ENCODE results near the gene UGCG. TPM values are rescaled to one million over a fixed set of nuclear protein-coding genes. Genes with fewer than 3 reads are reported as not detected.

The UGCG gene
- total and polyA plus RNA-seq, 2 donors (not counting 1 experiment from before 2014, with no cell fraction given), result 23.9 to 53.5 TPM

GRCh38 chr9:111915425-111915758 is 18.8 kb downstream of the UGCG start:
- ChIA-PET POLR2A (interaction anchor here (1.5 kb wide), 1 partner anchor 18 kb away, joined by 3 read pairs; no protein-coding TSS in a partner anchor), CTCF (interaction anchor here (0.8 to 2.9 kb wide), 7 partner anchors 8 to 159 kb away, joined by 3 to 17 read pairs (median 3); no protein-coding TSS in a partner anchor)
- Histone ChIP-seq H3K4me3 (ENCODE audit: control extremely low read depth in 1 of 5, extremely low read depth in 1 of 5, insufficient read depth in 1 of 5, low read depth in 2 of 5, low read length in 4 of 5) (no peak overlapping the region), H3K27me3 (replicated peaks in 1 of 4; ENCODE audit: control extremely low read depth in 1 of 4, control insufficient read depth in 3 of 4, insufficient read depth in 4 of 4, low read length in 3 of 4) (no peaks in the 10 kb centered on the region), H4K20me1 (ENCODE audit: control insufficient read depth, insufficient read depth, low read length, poor library complexity, severe bottlenecking) (peaks cover 80% of the 10 kb centered on the region), H3K4me2 (replicated peaks; ENCODE audit: low read depth, low read length, poor library complexity, severe bottlenecking) (peak overlapping the region; percentile 36), H3K79me2 (ENCODE audit: control insufficient read depth, insufficient read depth, low read length) (peaks cover 97% of the 10 kb centered on the region), H3K27ac (ENCODE audit: low read length in 2 of 2) (peak overlapping the region in 1 of 2 donors; percentile 28), H2AFZ (ENCODE audit: insufficient read depth, low read depth, low read length, poor library complexity, severe bottlenecking) (no peak overlapping the region), H3K36me3 (replicated peaks in 1 of 2; ENCODE audit: control extremely low read depth in 1 of 2, control insufficient read depth in 1 of 2, extremely low read depth in 1 of 2, insufficient read depth in 2 of 2, low read length in 1 of 2) (peaks cover 6 to 48% of the 10 kb centered on the region in 2 experiments), H3K9ac (ENCODE audit: low read length) (no peak overlapping the region), H3K9me3 (ENCODE audit: control extremely low read depth in 1 of 3, control insufficient read depth in 2 of 3, insufficient read depth in 1 of 3, low read length in 2 of 3) (no peaks in the 10 kb centered on the region), H3K4me1 (ENCODE audit: control insufficient read depth in 2 of 2, insufficient read depth in 2 of 2, low read length in 2 of 2) (peaks cover 61 to 74% of the 10 kb centered on the region in 2 donors)
- H3K9me3 Mint-ChIP-seq (ENCODE audit: insufficient read depth), result no peaks in the 10 kb centered on the region
- WGBS (ENCODE audit: insufficient coverage), result 80% methylated on average over 1 of the region's 3 CpGs
- H3K4me3 Mint-ChIP-seq, result peak overlapping the region; percentile 55
- no peak for DNase-seq
- H3K27ac Mint-ChIP-seq, result peak overlapping the region; percentile 86
- peaks cover 77% of the 10 kb centered on the region for H3K4me1 Mint-ChIP-seq
- H3K27me3 Mint-ChIP-seq, result no peaks in the 10 kb centered on the region
- intact Hi-C loops (cut with micrococcal nuclease), result no loop called here
- TF ChIP-seq CTCF (IDR thresholded peaks at IDR 0.05) (no peak), EZH2 (IDR thresholded peaks at IDR 0.05; ENCODE audit: borderline replicate concordance, insufficient read depth, low read depth, low read length, poor library complexity, severe bottlenecking) (no peak)
- ATAC-seq (ENCODE audit: low read depth), result no peak

- Mint-ChIP-seq H3K27me3 (no peaks in the 10 kb centered on the region), H3K27ac (peak overlapping the region; percentile 86), H3K4me3 (peak overlapping the region; percentile 69), H3K4me1 (peaks cover 72% of the 10 kb centered on the region), H3K9me3 (ENCODE audit: insufficient read depth) (no peaks in the 10 kb centered on the region)
- DNase-seq, result peak; percentile 35
- Histone ChIP-seq H3K9me3 (ENCODE audit: control extremely low read depth in 1 of 3, control insufficient read depth in 2 of 3, insufficient read depth in 1 of 3, low read length in 2 of 3) (no peaks in the 10 kb centered on the region), H4K20me1 (ENCODE audit: control insufficient read depth, insufficient read depth, low read length, poor library complexity, severe bottlenecking) (peaks cover 80% of the 10 kb centered on the region), H2AFZ (ENCODE audit: insufficient read depth, low read depth, low read length, poor library complexity, severe bottlenecking) (no peak overlapping the region), H3K4me1 (ENCODE audit: control insufficient read depth in 2 of 2, insufficient read depth in 2 of 2, low read length in 2 of 2) (peaks cover 53 to 66% of the 10 kb centered on the region in 2 donors), H3K36me3 (replicated peaks in 1 of 2; ENCODE audit: control extremely low read depth in 1 of 2, control insufficient read depth in 1 of 2, extremely low read depth in 1 of 2, insufficient read depth in 2 of 2, low read length in 1 of 2) (peaks cover 6 to 51% of the 10 kb centered on the region in 2 experiments), H3K27me3 (replicated peaks in 1 of 4; ENCODE audit: control extremely low read depth in 1 of 4, control insufficient read depth in 3 of 4, insufficient read depth in 4 of 4, low read length in 3 of 4) (no peaks in the 10 kb centered on the region), H3K9ac (ENCODE audit: low read length) (no peak overlapping the region), H3K4me3 (ENCODE audit: control extremely low read depth in 1 of 5, extremely low read depth in 1 of 5, insufficient read depth in 1 of 5, low read depth in 2 of 5, low read length in 4 of 5) (no peak overlapping the region), H3K79me2 (ENCODE audit: control insufficient read depth, insufficient read depth, low read length) (peaks cover 97% of the 10 kb centered on the region), H3K27ac (ENCODE audit: low read length in 2 of 2) (peak overlapping the region; percentile 35 to 79), H3K4me2 (replicated peaks; ENCODE audit: low read depth, low read length, poor library complexity, severe bottlenecking) (peak overlapping the region; percentile 42)
- POLR2A ChIA-PET, result no interaction called here
- TF ChIP-seq CTCF (IDR thresholded peaks at IDR 0.05) (no peak), EZH2 (IDR thresholded peaks at IDR 0.05; ENCODE audit: borderline replicate concordance, insufficient read depth, low read depth, low read length, poor library complexity, severe bottlenecking) (no peak)
- ATAC-seq (ENCODE audit: low read depth), result peak; percentile 12
- intact Hi-C loops (cut with micrococcal nuclease), result loop anchor here (2.0 kb wide), 1 partner anchor 19 kb away; the partner anchor contains the start of gene UGCG
- CTCF ChIA-PET, result interaction anchor here (0.7 to 2.9 kb wide), 3 partner anchors 10 to 159 kb away, joined by 3 to 17 read pairs (median 9); no protein-coding TSS in a partner anchor
- WGBS (ENCODE audit: insufficient coverage), result no CpG with 5 or more reads among the region's 3 CpGs
Measured at GRCh38 chr9:111916234-111916645, 19.6 kb downstream of the UGCG start.

All from B cell (primary cell).